ENCODE data around the gene NOTUM.

NOTUM gene

GRCh38 chr17:81940538-81941483, 20.2 kb downstream of the NOTUM start:
- no peak for TF ChIP-seq CTCF (IDR thresholded peaks at IDR 0.05; ENCODE audit: borderline replicate concordance, control extremely low read depth, extremely low read depth, insufficient read depth, missing control alignments)
- DNase-seq (ENCODE audit: low spot score), result no peak
- in situ Hi-C loops (cut with MboI; ENCODE audit: low sequenced_read_pairs, unreplicated experiment), result no loop called here

GRCh38 chr17:81939881-81940385, 21.1 kb downstream of the NOTUM start:
- no peak for TF ChIP-seq CTCF (IDR thresholded peaks at IDR 0.05; ENCODE audit: borderline replicate concordance, control extremely low read depth, extremely low read depth, insufficient read depth, missing control alignments)
- no peak for DNase-seq (ENCODE audit: low spot score)
- in situ Hi-C loops (cut with MboI; ENCODE audit: low sequenced_read_pairs, unreplicated experiment), result no loop called here

- no peak for TF ChIP-seq CTCF (IDR thresholded peaks at IDR 0.05; ENCODE audit: borderline replicate concordance, control extremely low read depth, extremely low read depth, insufficient read depth, missing control alignments)
- in situ Hi-C loops (cut with MboI; ENCODE audit: low sequenced_read_pairs, unreplicated experiment), result no loop called here
- no peak for DNase-seq (ENCODE audit: low spot score)
Measured at GRCh38 chr17:81939218-81939617, 21.8 kb downstream of the NOTUM start.

GRCh38 chr17:81935709-81936084, 25.3 kb downstream of the NOTUM start:
- no peak for TF ChIP-seq CTCF (IDR thresholded peaks at IDR 0.05; ENCODE audit: borderline replicate concordance, control extremely low read depth, extremely low read depth, insufficient read depth, missing control alignments)
- DNase-seq (ENCODE audit: low spot score), result no peak
- in situ Hi-C loops (cut with MboI; ENCODE audit: low sequenced_read_pairs, unreplicated experiment), result no loop called here

- in situ Hi-C loops (cut with MboI; ENCODE audit: low sequenced_read_pairs, unreplicated experiment), result no loop called here
- no peak for TF ChIP-seq CTCF (IDR thresholded peaks at IDR 0.05; ENCODE audit: borderline replicate concordance, control extremely low read depth, extremely low read depth, insufficient read depth, missing control alignments)
- no peak for DNase-seq (ENCODE audit: low spot score)
Measured at GRCh38 chr17:81934850-81935708, 25.9 kb downstream of the NOTUM start.

- DNase-seq (ENCODE audit: low spot score), result no peak
- in situ Hi-C loops (cut with MboI; ENCODE audit: low sequenced_read_pairs, unreplicated experiment), result no loop called here
- no peak for TF ChIP-seq CTCF (IDR thresholded peaks at IDR 0.05; ENCODE audit: borderline replicate concordance, control extremely low read depth, extremely low read depth, insufficient read depth, missing control alignments)
Measured at GRCh38 chr17:81934098-81934757, 26.8 kb downstream of the NOTUM start.

Measured in GM13976 (cell line).